ENCODE results near the gene SEPTIN12. TPM values are rescaled to one million over a fixed set of nuclear protein-coding genes. Genes with fewer than 3 reads are reported as not detected.

SEPTIN12 gene, protein sequence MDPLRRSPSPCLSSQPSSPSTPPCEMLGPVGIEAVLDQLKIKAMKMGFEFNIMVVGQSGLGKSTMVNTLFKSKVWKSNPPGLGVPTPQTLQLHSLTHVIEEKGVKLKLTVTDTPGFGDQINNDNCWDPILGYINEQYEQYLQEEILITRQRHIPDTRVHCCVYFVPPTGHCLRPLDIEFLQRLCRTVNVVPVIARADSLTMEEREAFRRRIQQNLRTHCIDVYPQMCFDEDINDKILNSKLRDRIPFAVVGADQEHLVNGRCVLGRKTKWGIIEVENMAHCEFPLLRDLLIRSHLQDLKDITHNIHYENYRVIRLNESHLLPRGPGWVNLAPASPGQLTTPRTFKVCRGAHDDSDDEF
- not detected in 2 replicates for total RNA-seq (2012; rRNA removed)
- not detected in 2 replicates for polyA plus RNA-seq (2012; rRNA removed)
- polyA plus RNA-seq (2012; cell fraction: cytosol; rRNA removed), result not detected in 2 replicates
- polyA plus RNA-seq (2012; cell fraction: nucleus; rRNA removed; ENCODE audit: low replicate concordance), result 0.10 TPM in 1 of 2 replicates, not detected in the other
- not detected for Bru-seq, nascent RNA
- BruChase-seq, experiment 1, labeled RNA remaining after a 6-hour chase, result not detected
- BruChase-seq, experiment 2, labeled RNA remaining after a 2-hour chase, result not detected
- long read RNA-seq, result 0 reads

DNA sequence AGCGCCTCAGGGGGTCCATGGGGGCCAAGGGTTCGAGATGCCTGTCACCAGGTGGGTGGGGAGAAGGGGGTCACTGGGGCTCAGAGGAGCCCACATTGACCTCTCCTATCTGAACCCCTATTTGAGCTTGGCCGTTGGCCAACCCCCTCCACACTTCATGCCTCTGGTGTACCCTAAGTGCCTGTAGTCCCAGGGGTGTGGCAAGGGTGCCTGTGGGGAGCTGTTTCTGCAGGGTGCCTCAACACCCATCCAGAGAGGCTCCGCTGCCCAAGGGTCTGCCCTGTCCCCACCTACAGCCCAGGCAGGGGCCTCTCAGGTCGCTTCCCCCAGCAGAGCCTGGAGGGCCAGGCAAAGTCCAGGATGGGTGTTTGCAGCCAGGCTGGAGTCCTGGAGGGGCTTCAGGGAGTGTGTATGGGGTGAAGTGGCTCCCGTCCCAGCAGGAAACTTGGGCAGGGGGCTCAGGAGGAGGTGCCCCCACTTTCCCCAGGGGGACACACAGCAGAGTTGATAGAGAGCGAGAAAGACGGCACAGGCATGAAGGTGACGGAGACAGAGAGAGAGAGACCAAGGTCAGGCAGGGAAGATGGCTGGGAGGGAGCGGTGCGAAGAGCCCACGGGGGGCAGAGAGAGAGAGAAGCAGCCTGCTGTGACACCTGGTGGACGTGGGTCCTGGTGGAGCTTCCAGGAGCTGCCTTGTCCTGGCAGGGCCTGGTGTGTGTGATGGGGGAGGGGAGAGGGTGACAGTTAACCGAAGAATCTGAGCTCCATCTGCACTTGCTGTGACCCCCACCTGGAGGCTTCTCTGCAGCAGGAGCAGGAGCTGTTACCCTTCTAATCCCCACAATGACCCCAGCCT is at the start of gene SEPTIN12:
Gene SEPTIN12, minus strand, starts transcription at position 719 of the 856 bp plus-strand sequence. Its CDS starts 700 bp downstream, at position 19.
- in situ Hi-C loops (cut with MboI; ENCODE audit: low sequenced_read_pairs), result no loop called here
- Histone ChIP-seq H2BK120ac (ENCODE audit: low read depth, low read length) (no peak within 1 kb of the TSS), H3K56ac (ENCODE audit: extremely low read depth, insufficient read depth, low read length) (no peak within 1 kb of the TSS), H4K8ac (ENCODE audit: low read depth in 2 of 2, low read length in 2 of 2) (no peak within 1 kb of the TSS), H3K9me1 (ENCODE audit: insufficient read depth, low read length) (0 out of 2 replicates have a peak, but pooled peaks cover 3% of the 10 kb centered on the region), H3K9ac (ENCODE audit: low read depth, low read length) (no peak within 1 kb of the TSS), H4K5ac (ENCODE audit: low read depth, low read length) (no peak within 1 kb of the TSS), H2BK5ac (ENCODE audit: low read depth, low read length, poor library complexity, severe bottlenecking) (no peak within 1 kb of the TSS), H3K4me1 (ENCODE audit: control insufficient read depth, insufficient read depth, low read length) (no peaks in the 10 kb centered on the region), H3K14ac (replicated peaks; ENCODE audit: low read depth, low read length) (no peak within 1 kb of the TSS), H4K91ac (ENCODE audit: insufficient read depth, low read depth, low read length) (no peak within 1 kb of the TSS), H3K27me3 (ENCODE audit: control insufficient read depth, insufficient read depth, low read length) (no peaks in the 10 kb centered on the region; the same call in 1 of the 2 replicates), H3K79me1 (ENCODE audit: low read depth in 1 of 2, low read length in 2 of 2) (no peaks in the 10 kb centered on the region), H2BK15ac (ENCODE audit: low read depth, low read length) (no peak within 1 kb of the TSS), H3K4me3 (ENCODE audit: insufficient read depth, low read depth, low read length) (no peak within 1 kb of the TSS), H3K4me2 (ENCODE audit: low read depth, low read length) (no peak within 1 kb of the TSS), H3K4ac (ENCODE audit: low read depth, low read length) (no peak within 1 kb of the TSS), H3K36me3 (ENCODE audit: control insufficient read depth, insufficient read depth, low read length) (no peaks in the 10 kb centered on the region), H2AK9ac (replicated peaks; ENCODE audit: low read depth, low read length, poor library complexity) (peak within 1 kb of the TSS; percentile 28), H2AFZ (replicated peaks; ENCODE audit: low read length, poor library complexity) (peak within 1 kb of the TSS; percentile 32), H3K27ac (ENCODE audit: insufficient read depth, low read length) (no peak within 1 kb of the TSS), H3K23ac (ENCODE audit: low read depth, low read length) (no peak within 1 kb of the TSS), H3K18ac (ENCODE audit: low read depth, low read length) (no peak within 1 kb of the TSS), H2AK5ac (ENCODE audit: low read depth, low read length) (0 out of 2 replicates have a peak within 1 kb of the TSS, but pooled peaks have one; percentile 8), H2BK20ac (ENCODE audit: low read depth, low read length) (no peak within 1 kb of the TSS), H3K9me3 (ENCODE audit: control insufficient read depth, insufficient read depth, low read length) (no peaks in the 10 kb centered on the region), H4K20me1 (ENCODE audit: insufficient read depth, low read length) (no peaks in the 10 kb centered on the region)
- dilution Hi-C loops (cut with HindIII; ENCODE audit: low sequenced_read_pairs, unreplicated experiment), result no loop called here
- BruUV-seq (replicated peaks), result no TSS peak
- ChIA-PET CTCF (no interaction called here), POLR2A (ENCODE audit: unreplicated experiment) (no interaction called here)
- TF ChIP-seq SMC3 (IDR thresholded peaks at IDR 0.05; ENCODE audit: low read depth, low read length) (no peak), RAD21 (IDR thresholded peaks at IDR 0.05; ENCODE audit: low read length) (no peak), MAZ (IDR thresholded peaks at IDR 0.05; ENCODE audit: borderline replicate concordance, low read depth, low read length) (no peak), CHD1 (IDR thresholded peaks at IDR 0.05; ENCODE audit: low read depth, low read length) (no peak), RCOR1 (IDR thresholded peaks at IDR 0.05; ENCODE audit: insufficient replicate concordance, low read length) (no peak), NFE2L2 (IDR thresholded peaks at IDR 0.05; ENCODE audit: low read depth, low read length) (no peak), BHLHE40 (IDR thresholded peaks at IDR 0.05; ENCODE audit: low read depth, low read length) (no peak), MAFK (IDR thresholded peaks at IDR 0.05; ENCODE audit: low read depth, low read length) (no peak), MXI1 (IDR thresholded peaks at IDR 0.05; ENCODE audit: borderline replicate concordance, low read depth, low read length) (no peak), RFX5 (IDR thresholded peaks at IDR 0.05; ENCODE audit: low read depth, low read length) (no peak), POLR2A (IDR thresholded peaks at IDR 0.05; ENCODE audit: low read depth, low read length) (no peak), CEBPB (IDR thresholded peaks at IDR 0.05; ENCODE audit: low read depth, low read length) (no peak)
- TF ChIP-seq, protein P1, sequence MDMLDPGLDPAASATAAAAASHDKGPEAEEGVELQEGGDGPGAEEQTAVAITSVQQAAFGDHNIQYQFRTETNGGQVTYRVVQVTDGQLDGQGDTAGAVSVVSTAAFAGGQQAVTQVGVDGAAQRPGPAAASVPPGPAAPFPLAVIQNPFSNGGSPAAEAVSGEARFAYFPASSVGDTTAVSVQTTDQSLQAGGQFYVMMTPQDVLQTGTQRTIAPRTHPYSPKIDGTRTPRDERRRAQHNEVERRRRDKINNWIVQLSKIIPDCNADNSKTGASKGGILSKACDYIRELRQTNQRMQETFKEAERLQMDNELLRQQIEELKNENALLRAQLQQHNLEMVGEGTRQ (IDR thresholded peaks at IDR 0.05; ENCODE audit: low read depth, low read length), result no peak
- TF ChIP-seq, protein P2, sequence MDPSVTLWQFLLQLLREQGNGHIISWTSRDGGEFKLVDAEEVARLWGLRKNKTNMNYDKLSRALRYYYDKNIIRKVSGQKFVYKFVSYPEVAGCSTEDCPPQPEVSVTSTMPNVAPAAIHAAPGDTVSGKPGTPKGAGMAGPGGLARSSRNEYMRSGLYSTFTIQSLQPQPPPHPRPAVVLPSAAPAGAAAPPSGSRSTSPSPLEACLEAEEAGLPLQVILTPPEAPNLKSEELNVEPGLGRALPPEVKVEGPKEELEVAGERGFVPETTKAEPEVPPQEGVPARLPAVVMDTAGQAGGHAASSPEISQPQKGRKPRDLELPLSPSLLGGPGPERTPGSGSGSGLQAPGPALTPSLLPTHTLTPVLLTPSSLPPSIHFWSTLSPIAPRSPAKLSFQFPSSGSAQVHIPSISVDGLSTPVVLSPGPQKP (IDR thresholded peaks at IDR 0.05; ENCODE audit: borderline replicate concordance, low read depth, low read length), result no peak
- intact Hi-C loops (cut with micrococcal nuclease), result no loop called here
- ATAC-seq (ENCODE audit: low read depth) (no peak), DNase-seq (no peak)
- WGBS, 2 experiments (ENCODE audit: extremely low coverage in 2 of 2, insufficient read length in 1 of 2), result 60% methylated on average over 1 of the region's 14 CpGs; no CpG with 5 or more reads in 1 of the 2 experiments

Data from IMR-90 (cell line).